Stimulated activated CD4-positive, alpha-beta T cell treated with anti-CD3 and anti-CD28 coated beads, Interleukin-1b, Interleukin-23, amount 100 ng/mL, for 48 hours (primary cell): Measurements from ENCODE around the gene SOX12.

Experiments
- DNase-seq: peaks from one replicate; pipeline ENCODE4 v3.0.0-alpha.2; 2020

The SOX12 gene

GRCh38 chr20:325045-325888, at the start of gene SOX12:
SOX12 (plus strand) TSS chr20:325552; CDS start chr20:325925, 373 bp downstream.
- peak; percentile 95 for DNase-seq

- no peak for DNase-seq
These were observed 49.6 kb upstream of the SOX12 start for GRCh38 chr20:275791-276190.

DNA sequence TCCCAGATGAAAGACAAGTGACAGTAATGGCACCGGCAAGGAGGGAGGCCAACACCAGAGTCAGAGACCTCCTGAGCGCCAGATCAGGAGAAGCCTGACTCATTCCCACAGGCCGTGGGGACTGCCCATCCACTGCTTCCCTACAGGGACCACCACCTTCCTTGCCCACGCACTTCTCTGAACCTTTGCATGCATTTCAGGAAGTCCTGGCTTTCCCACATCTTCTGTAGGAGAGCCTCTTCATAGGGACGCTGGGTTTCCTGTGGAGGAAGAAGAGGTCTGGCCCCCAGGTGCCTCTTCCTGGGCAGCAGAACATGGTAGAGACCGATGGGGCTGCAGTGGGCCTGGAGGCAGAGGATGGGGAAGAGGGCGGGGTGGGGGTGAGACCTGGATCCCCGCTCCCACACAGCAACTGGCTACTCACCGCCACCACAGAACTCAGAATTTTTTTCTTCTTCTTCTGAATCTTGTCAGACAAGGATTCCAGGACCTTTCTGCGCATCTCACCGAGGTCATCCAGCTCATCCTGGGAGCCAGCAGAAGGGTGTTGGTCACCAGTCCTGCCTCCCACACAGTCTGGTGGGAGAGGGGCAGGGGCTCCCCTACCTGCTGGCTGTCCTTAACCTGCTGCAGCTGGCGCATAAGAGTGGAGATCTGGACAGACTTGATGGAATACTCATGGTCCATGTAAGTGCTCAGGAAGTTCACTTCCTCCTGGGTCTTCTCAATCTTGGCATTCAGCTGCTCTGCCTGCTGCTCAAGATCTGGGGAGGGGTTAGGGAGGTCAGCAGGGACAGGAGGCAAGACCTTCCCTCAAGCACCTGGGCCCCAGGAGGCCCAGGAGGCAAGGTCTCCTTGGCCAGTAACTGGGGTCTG, 48.5 kb upstream of the SOX12 start:
- no peak for DNase-seq

DNA sequence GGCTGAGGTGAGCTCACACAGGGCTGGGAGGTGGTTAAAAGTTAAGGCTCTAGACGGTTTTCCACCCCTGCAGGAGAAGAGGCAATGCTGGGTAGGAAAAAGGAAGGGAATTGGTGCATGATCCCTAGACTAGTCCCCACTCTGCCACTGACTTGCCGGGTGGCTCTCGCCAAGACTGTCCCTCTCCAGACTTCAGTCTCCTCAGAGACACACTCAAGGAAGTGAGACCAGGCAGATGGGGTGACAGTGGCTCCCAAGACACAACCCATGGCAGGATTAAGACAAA, 47.9 kb upstream of the SOX12 start:
- DNase-seq: no peak

DNA sequence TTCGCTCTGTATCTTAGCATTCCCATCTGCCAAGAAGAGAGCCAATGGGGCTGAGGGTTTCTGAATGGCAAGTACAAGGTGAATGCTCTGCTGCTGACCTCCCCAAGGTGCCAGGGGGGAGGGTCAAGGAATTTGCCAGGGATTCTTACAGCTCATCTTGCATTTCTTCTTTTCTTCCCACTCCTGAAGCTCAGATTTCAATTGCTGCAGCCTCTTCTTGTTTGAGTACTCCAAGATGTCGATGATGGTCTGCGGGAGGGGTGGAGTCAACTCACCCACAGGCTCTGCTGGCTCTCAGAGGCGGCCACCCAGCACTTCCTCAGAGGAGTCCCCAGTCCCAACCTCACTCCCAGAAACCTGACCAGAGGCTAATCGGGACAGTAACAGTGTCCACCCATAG, 47.2 kb upstream of the SOX12 start:
- DNase-seq: no peak

GRCh38 chr20:278607-279571, 46.5 kb upstream of the SOX12 start:
- DNase-seq: no peak

DNA sequence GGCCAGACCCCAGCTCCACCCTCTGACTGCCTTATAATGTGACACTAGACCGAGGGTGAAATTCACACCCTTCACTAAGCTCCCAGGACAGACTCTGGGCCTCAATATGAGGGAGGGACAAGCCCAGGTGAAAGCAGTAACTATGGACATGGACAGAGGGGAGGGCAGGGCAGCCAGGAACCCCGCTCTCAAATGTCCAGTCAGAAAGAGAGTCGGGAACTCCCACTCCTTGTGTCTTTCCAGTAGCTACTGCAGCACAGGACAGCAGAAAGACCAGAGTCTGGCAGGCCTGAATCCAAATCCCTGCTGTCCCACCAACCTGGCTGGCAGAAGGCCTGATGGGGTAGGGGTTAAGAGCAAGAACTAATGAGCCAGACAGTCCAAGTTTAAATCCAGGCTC, 41.2 kb upstream of the SOX12 start:
- no peak for DNase-seq

DNA sequence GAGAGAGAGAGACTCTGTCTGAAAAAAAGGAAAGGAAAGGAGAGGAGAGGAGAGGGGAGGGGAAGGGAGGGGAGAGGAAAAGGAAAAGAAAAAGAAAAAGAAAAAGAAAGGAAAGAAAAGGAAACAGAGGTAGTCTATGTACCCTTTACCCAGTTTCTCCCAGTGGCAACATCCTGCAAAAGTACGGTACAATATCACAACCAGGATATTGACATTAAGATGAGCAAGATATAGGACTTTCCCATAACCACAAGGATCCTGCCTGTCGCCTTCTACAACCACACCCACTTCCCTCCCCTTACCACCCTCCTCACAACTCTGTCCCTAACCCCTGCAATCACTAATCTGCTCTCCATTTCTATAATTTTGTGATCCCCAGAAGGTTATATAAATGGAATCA, 38.8 kb upstream of the SOX12 start:
- no peak for DNase-seq

DNA sequence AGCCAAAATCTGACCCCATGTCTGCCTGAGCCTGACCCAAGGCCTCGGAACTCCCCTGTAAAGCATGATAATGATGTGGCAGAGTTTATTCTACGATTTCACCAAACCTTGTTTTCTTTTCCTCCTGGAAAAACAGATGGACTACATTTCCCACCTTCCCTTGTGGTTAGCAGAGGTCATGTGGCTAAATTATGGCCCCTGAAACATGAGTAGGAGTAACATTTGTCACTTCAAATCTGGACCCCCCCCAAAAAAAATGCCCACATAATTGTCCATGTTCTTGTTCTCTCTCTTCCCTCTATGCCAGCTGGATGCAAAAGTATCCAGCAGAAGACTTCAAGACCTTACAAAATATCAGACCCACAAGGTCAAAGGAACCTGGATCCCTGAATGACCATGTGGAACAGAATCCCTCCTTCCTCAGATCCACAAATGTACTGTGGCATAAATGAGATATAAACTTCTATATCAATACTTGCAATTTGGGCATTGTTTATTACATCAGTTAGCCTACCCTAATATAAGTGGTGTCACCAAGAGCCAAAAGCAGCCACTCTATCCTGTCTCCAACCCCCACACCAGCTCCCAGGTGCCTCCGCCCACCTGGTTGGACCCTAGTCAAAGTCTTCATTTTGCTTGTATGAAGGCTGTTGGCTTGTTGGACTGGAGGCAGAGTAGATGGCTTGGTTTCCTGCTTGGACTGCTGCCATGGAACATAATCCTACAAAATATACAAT, 36.2 kb upstream of the SOX12 start:
- DNase-seq: no peak

GRCh38 chr20:289693-290083, 35.7 kb upstream of the SOX12 start:
- DNase-seq: no peak

DNA sequence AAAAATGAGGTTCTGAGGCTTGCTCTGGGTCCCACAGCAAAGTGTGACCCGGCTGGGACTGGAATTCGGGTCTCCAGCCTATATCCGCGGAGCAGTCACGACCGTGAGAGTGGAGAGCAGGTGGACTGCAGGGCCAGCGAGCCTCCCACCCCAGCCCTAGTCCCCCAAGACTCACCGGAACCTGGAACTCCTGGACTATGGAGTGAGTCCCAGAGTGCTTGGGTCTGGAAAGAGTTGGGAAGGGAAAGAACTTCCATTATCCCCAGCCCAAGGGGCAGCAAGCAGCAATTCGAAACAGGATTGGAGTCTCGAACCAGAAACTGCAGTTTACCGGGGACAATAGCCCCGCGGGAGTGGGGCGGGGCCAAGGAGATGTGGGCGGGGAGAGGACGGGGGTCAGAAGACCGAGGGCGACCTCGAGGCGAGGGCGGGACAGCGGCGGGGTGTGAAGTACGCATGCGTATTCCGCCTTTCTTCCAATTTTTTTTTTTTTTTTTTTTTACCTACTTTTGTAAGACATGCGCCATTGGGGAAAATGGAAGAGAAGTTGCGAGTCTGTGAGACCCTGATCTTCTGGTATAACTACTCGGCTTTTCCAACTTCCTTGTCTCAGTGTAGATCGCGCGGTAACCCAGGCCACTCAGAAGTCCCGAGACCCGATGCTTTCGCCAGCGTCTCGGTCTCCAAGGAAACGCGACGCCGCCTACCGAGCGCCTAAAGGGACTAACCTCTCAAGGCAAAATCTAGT, 35.1 kb upstream of the SOX12 start, which contains the start of gene C20orf96:
C20orf96 (minus strand) TSS at position 667 of the 748 bp plus-strand sequence; CDS start at position 527, 140 bp downstream.
- peak; percentile 91 for DNase-seq

DNA sequence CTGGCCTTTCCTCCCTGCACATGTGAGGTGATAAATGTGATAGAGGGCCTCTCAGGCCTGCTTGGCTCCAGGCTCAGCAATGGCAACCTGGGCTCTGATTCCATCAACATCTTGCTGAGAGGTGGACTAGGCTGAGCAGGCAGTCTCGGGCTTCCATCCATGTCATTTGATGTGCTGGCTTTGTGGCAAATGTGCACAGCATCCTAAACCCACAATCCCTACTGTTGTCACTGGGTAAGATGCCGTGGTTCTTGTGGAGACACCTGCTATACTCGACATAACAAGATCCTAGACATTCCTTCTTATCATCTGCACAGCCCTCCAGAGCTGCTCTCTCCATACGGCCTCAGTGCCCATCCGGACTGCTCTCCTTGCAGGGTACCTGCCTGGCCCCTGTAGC, 30.8 kb upstream of the SOX12 start:
- DNase-seq: no peak

DNA sequence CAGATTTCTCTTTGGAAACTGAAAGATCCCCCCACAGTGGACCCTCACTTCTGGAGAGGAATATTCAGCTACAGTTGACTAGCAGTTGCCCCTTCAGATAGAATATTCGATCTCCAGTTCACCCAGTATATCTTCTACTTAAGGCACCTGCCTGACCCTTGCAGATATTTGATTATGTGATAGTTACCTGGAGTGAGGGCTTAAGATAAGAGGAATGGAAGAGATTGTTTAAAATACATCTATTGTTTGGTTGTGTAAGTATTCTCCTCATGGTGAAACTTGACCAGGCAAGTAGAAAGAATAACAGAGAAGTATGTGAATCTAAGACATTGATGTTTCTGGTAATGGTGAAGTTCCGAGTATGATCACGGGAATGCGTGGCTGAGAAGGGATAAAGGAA, 29.5 kb upstream of the SOX12 start:
- DNase-seq: no peak

GRCh38 chr20:297098-297924, 28.0 kb upstream of the SOX12 start, which contains the start of gene ZCCHC3:
ZCCHC3 (plus strand) TSS chr20:297570; CDS start chr20:297587, 17 bp downstream.
- DNase-seq: peak; percentile 84

DNA sequence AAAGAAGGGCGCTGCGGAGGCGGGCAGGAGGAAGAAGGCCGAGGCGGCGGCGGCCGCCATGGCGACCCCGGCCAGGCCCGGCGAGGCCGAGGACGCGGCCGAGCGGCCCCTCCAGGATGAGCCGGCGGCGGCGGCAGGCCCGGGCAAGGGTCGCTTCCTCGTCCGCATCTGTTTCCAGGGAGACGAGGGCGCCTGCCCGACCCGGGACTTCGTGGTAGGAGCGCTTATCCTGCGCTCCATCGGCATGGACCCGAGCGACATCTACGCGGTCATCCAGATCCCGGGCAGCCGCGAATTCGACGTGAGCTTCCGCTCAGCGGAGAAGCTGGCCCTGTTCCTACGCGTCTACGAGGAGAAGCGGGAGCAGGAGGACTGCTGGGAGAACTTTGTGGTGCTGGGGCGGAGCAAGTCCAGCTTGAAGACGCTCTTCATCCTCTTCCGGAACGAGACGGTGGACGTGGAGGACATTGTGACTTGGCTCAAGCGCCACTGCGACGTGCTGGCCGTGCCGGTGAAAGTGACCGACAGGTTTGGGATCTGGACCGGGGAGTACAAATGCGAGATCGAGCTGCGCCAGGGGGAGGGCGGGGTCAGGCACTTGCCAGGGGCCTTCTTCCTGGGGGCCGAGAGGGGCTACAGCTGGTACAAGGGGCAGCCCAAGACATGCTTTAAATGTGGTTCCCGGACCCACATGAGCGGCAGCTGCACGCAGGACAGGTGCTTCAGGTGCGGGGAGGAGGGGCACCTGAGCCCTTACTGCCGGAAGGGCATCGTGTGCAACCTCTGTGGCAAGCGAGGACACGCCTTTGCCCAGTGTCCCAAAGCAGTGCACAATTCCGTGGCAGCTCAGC, 27.2 kb upstream of the SOX12 start:
- DNase-seq: peak; percentile 48

- DNase-seq: no peak
These were observed 26.5 kb upstream of the SOX12 start for GRCh38 chr20:298776-299391.

GRCh38 chr20:300345-300990, 24.9 kb upstream of the SOX12 start:
- DNase-seq: no peak
